ENCODE results near the gene KCNH8.

The KCNH8 gene

GRCh38 chr3:19254189-19254588 is 105.9 kb downstream of the KCNH8 start:
- no peak overlapping the region for H3K14ac ChIP-seq (ENCODE audit: low read length in 2 of 2)
- no peak overlapping the region for H2BK120ac ChIP-seq (ENCODE audit: low read depth, low read length)
- H3K79me1 ChIP-seq (replicated peaks; ENCODE audit: low read length, poor library complexity, severe bottlenecking): no peaks in the 10 kb centered on the region
- H2AK5ac ChIP-seq (ENCODE audit: low read length, severe bottlenecking): no peak overlapping the region
- no peak overlapping the region for H3K4ac ChIP-seq (ENCODE audit: low read depth in 1 of 2, low read length in 2 of 2)
- no peak overlapping the region for H3K4me2 ChIP-seq (ENCODE audit: low read length, poor library complexity, severe bottlenecking)
- no peak overlapping the region for H3K9ac ChIP-seq (ENCODE audit: low read length)
- H3K9me3 ChIP-seq (ENCODE audit: control insufficient read depth, low read length): peaks cover 8% of the 10 kb centered on the region
- H3K36me3 ChIP-seq (ENCODE audit: control insufficient read depth in 1 of 2, insufficient read depth in 2 of 2, low read depth in 1 of 2, low read length in 2 of 2): no peaks in the 10 kb centered on the region
- H2AFZ ChIP-seq (ENCODE audit: low read depth, low read length): no peak overlapping the region
- H3K4me3 ChIP-seq (ENCODE audit: insufficient read depth in 1 of 2, low read depth in 1 of 2, low read length in 2 of 2): no peak overlapping the region
- no peak overlapping the region for H4K8ac ChIP-seq (ENCODE audit: low read length)
- no peaks in the 10 kb centered on the region for H3K4me1 ChIP-seq (ENCODE audit: control insufficient read depth, insufficient read depth, low read depth, low read length)
- WGBS: 91% methylated on average over 1 of the region's 2 CpGs
- no peaks in the 10 kb centered on the region for H3K27me3 ChIP-seq (ENCODE audit: control insufficient read depth in 1 of 2, insufficient read depth in 1 of 2, low read length in 2 of 2)
- no peak overlapping the region for H4K91ac ChIP-seq (ENCODE audit: low read length)
- no peak overlapping the region for H2BK12ac ChIP-seq (ENCODE audit: low read length in 2 of 2)
- no peak overlapping the region for H2BK5ac ChIP-seq (ENCODE audit: low read depth, low read length, poor library complexity, severe bottlenecking)
- no peak overlapping the region for H3K18ac ChIP-seq (ENCODE audit: low read depth in 1 of 2, low read length in 2 of 2)
- H3K23ac ChIP-seq (ENCODE audit: low read length in 2 of 2): no peak overlapping the region
- no peak overlapping the region for H3K27ac ChIP-seq (ENCODE audit: low read length, poor library complexity, severe bottlenecking)
- no peak overlapping the region for H2BK15ac ChIP-seq (ENCODE audit: low read depth, poor library complexity, severe bottlenecking)
- DNase-seq: no peak

GRCh38 chr3:19254784-19255338 is 106.6 kb downstream of the KCNH8 start:
- Histone ChIP-seq H2BK120ac (ENCODE audit: low read depth, low read length) (no peak overlapping the region), H3K9me3 (ENCODE audit: control insufficient read depth, low read length) (peaks cover 8% of the 10 kb centered on the region), H3K4me2 (ENCODE audit: low read length, poor library complexity, severe bottlenecking) (no peak overlapping the region), H3K18ac (ENCODE audit: low read depth in 1 of 2, low read length in 2 of 2) (no peak overlapping the region), H3K27ac (ENCODE audit: low read length, poor library complexity, severe bottlenecking) (no peak overlapping the region), H3K4ac (ENCODE audit: low read depth in 1 of 2, low read length in 2 of 2) (no peak overlapping the region), H3K4me1 (ENCODE audit: control insufficient read depth, insufficient read depth, low read depth, low read length) (no peaks in the 10 kb centered on the region), H3K23ac (ENCODE audit: low read length in 2 of 2) (no peak overlapping the region), H3K14ac (ENCODE audit: low read length in 2 of 2) (no peak overlapping the region), H2AFZ (ENCODE audit: low read depth, low read length) (no peak overlapping the region), H4K91ac (ENCODE audit: low read length) (no peak overlapping the region), H3K4me3 (ENCODE audit: insufficient read depth in 1 of 2, low read depth in 1 of 2, low read length in 2 of 2) (no peak overlapping the region), H3K36me3 (ENCODE audit: control insufficient read depth in 1 of 2, insufficient read depth in 2 of 2, low read depth in 1 of 2, low read length in 2 of 2) (no peaks in the 10 kb centered on the region), H3K9ac (ENCODE audit: low read length) (no peak overlapping the region), H3K27me3 (ENCODE audit: control insufficient read depth in 1 of 2, insufficient read depth in 1 of 2, low read length in 2 of 2) (no peaks in the 10 kb centered on the region), H2BK5ac (ENCODE audit: low read depth, low read length, poor library complexity, severe bottlenecking) (no peak overlapping the region), H4K8ac (ENCODE audit: low read length) (no peak overlapping the region), H2AK5ac (ENCODE audit: low read length, severe bottlenecking) (no peak overlapping the region), H3K79me1 (replicated peaks; ENCODE audit: low read length, poor library complexity, severe bottlenecking) (no peaks in the 10 kb centered on the region), H2BK12ac (ENCODE audit: low read length in 2 of 2) (no peak overlapping the region), H2BK15ac (ENCODE audit: low read depth, poor library complexity, severe bottlenecking) (no peak overlapping the region)
- no peak for DNase-seq
- 83% methylated on average over 4 of the region's 5 CpGs for WGBS

- 55% methylated on average over 4 of the region's 5 CpGs for WGBS
- Histone ChIP-seq H3K27ac (ENCODE audit: low read length, poor library complexity, severe bottlenecking) (no peak overlapping the region), H3K4me2 (ENCODE audit: low read length, poor library complexity, severe bottlenecking) (no peak overlapping the region), H3K23ac (ENCODE audit: low read length in 2 of 2) (no peak overlapping the region), H3K79me1 (replicated peaks; ENCODE audit: low read length, poor library complexity, severe bottlenecking) (no peaks in the 10 kb centered on the region), H2BK120ac (ENCODE audit: low read depth, low read length) (no peak overlapping the region), H2BK15ac (ENCODE audit: low read depth, poor library complexity, severe bottlenecking) (no peak overlapping the region), H3K4me3 (ENCODE audit: insufficient read depth in 1 of 2, low read depth in 1 of 2, low read length in 2 of 2) (no peak overlapping the region), H4K8ac (ENCODE audit: low read length) (no peak overlapping the region), H3K36me3 (ENCODE audit: control insufficient read depth in 1 of 2, insufficient read depth in 2 of 2, low read depth in 1 of 2, low read length in 2 of 2) (no peaks in the 10 kb centered on the region), H3K9ac (ENCODE audit: low read length) (no peak overlapping the region), H3K18ac (ENCODE audit: low read depth in 1 of 2, low read length in 2 of 2) (no peak overlapping the region), H2AK5ac (ENCODE audit: low read length, severe bottlenecking) (no peak overlapping the region), H3K9me3 (ENCODE audit: control insufficient read depth, low read length) (peaks cover 8% of the 10 kb centered on the region), H3K4me1 (ENCODE audit: control insufficient read depth, insufficient read depth, low read depth, low read length) (no peaks in the 10 kb centered on the region), H2AFZ (ENCODE audit: low read depth, low read length) (no peak overlapping the region), H3K27me3 (ENCODE audit: control insufficient read depth in 1 of 2, insufficient read depth in 1 of 2, low read length in 2 of 2) (no peaks in the 10 kb centered on the region), H3K14ac (ENCODE audit: low read length in 2 of 2) (no peak overlapping the region), H2BK12ac (ENCODE audit: low read length in 2 of 2) (no peak overlapping the region), H4K91ac (ENCODE audit: low read length) (no peak overlapping the region), H2BK5ac (ENCODE audit: low read depth, low read length, poor library complexity, severe bottlenecking) (no peak overlapping the region), H3K4ac (ENCODE audit: low read depth in 1 of 2, low read length in 2 of 2) (no peak overlapping the region)
- DNase-seq: no peak
Observed at GRCh38 chr3:19256313-19256712, 108.0 kb downstream of the KCNH8 start.

GRCh38 chr3:19263606-19264005 is 115.3 kb downstream of the KCNH8 start:
- Histone ChIP-seq H3K36me3 (ENCODE audit: control insufficient read depth in 1 of 2, insufficient read depth in 2 of 2, low read depth in 1 of 2, low read length in 2 of 2) (no peaks in the 10 kb centered on the region), H2AFZ (ENCODE audit: low read depth, low read length) (no peak overlapping the region), H3K9me3 (ENCODE audit: control insufficient read depth, low read length) (no peaks in the 10 kb centered on the region), H2AK5ac (ENCODE audit: low read length, severe bottlenecking) (no peak overlapping the region), H3K4ac (ENCODE audit: low read depth in 1 of 2, low read length in 2 of 2) (no peak overlapping the region), H4K91ac (ENCODE audit: low read length) (no peak overlapping the region), H2BK15ac (ENCODE audit: low read depth, poor library complexity, severe bottlenecking) (no peak overlapping the region), H3K27me3 (ENCODE audit: control insufficient read depth in 1 of 2, insufficient read depth in 1 of 2, low read length in 2 of 2) (no peaks in the 10 kb centered on the region), H3K18ac (ENCODE audit: low read depth in 1 of 2, low read length in 2 of 2) (no peak overlapping the region), H2BK120ac (ENCODE audit: low read depth, low read length) (no peak overlapping the region), H3K23ac (ENCODE audit: low read length in 2 of 2) (no peak overlapping the region), H2BK12ac (ENCODE audit: low read length in 2 of 2) (no peak overlapping the region), H3K9ac (ENCODE audit: low read length) (no peak overlapping the region), H3K4me2 (ENCODE audit: low read length, poor library complexity, severe bottlenecking) (no peak overlapping the region), H2BK5ac (ENCODE audit: low read depth, low read length, poor library complexity, severe bottlenecking) (no peak overlapping the region), H3K27ac (ENCODE audit: low read length, poor library complexity, severe bottlenecking) (no peak overlapping the region), H4K8ac (ENCODE audit: low read length) (no peak overlapping the region), H3K4me1 (ENCODE audit: control insufficient read depth, insufficient read depth, low read depth, low read length) (no peaks in the 10 kb centered on the region), H3K4me3 (ENCODE audit: insufficient read depth in 1 of 2, low read depth in 1 of 2, low read length in 2 of 2) (no peak overlapping the region), H3K79me1 (replicated peaks; ENCODE audit: low read length, poor library complexity, severe bottlenecking) (no peaks in the 10 kb centered on the region), H3K14ac (ENCODE audit: low read length in 2 of 2) (no peak overlapping the region)
- DNase-seq: no peak
- WGBS: no CpG with 5 or more reads among the region's 3 CpGs

Measured in mesenchymal stem cell (in vitro differentiated cells and primary cell).